Activated T-cell treated with anti-CD3 and anti-CD28 coated beads, Interleukin-2, amount 50 U/mL, for 24 hours (primary cell): ENCODE measurements around the gene PGAP1.

ENCODE experiments used
- DNase-seq: peaks from one replicate; pipeline ENCODE4 v3.0.0-alpha.2; 2020
- H3K27ac Mint-ChIP-seq: 2 replicates; pipeline ENCODE4 v1.8.0; 2020; ENCODE audit warnings: mild to moderate bottlenecking, mixed read lengths
- H3K27me3 Mint-ChIP-seq: 2 replicates; pipeline ENCODE4 v1.8.0; 2020; ENCODE audit warnings: mixed read lengths
- H3K36me3 Mint-ChIP-seq: 2 replicates; pipeline ENCODE4 v1.8.0; 2020; ENCODE audit warnings: low read depth, mixed read lengths
- H3K4me1 Mint-ChIP-seq: 2 replicates; pipeline ENCODE4 v1.8.0; 2020; ENCODE audit warnings: low read depth, mixed read lengths
- H3K4me3 Mint-ChIP-seq: 2 replicates; pipeline ENCODE4 v1.8.0; 2020; ENCODE audit warnings: mild to moderate bottlenecking, moderate library complexity, mixed read lengths
- H3K9me3 Mint-ChIP-seq: 2 replicates; pipeline ENCODE4 v1.8.0; 2020; ENCODE audit warnings: mixed read lengths

Gene PGAP1

DNA sequence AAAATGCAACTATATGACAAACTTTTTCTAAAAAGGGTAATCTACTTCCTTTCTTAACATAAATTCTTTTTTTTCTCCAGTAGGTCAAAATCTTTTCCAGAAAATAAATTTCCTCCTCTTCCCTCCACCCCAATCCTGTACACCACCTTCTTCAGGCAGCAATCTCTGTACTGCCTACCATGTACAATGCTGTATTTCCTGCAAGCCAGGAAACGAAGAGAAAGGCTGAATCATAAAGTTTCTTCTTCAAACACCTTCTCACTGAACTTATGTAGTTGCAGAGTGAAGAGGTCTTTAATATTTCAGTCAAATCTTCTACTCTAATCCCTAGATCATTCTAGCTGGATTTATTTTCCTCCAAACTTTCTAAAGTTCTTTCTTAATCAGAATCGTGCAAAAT is 99.2 kb downstream of the PGAP1 start:
- peaks cover 9% of the 10 kb centered on the region for H3K36me3 Mint-ChIP-seq
- H3K9me3 Mint-ChIP-seq = no peaks in the 10 kb centered on the region
- no peaks in the 10 kb centered on the region for H3K27me3 Mint-ChIP-seq
- H3K27ac Mint-ChIP-seq = no peak overlapping the region
- no peak for DNase-seq
- no peak overlapping the region for H3K4me3 Mint-ChIP-seq
- peaks cover 6% of the 10 kb centered on the region for H3K4me1 Mint-ChIP-seq

GRCh38 chr2:196823750-196824522 is 102.6 kb downstream of the PGAP1 start:
- peaks cover 6% of the 10 kb centered on the region for H3K4me1 Mint-ChIP-seq
- no peak overlapping the region for H3K27ac Mint-ChIP-seq
- no peak overlapping the region for H3K4me3 Mint-ChIP-seq
- no peaks in the 10 kb centered on the region for H3K9me3 Mint-ChIP-seq
- DNase-seq = no peak
- peaks cover 7% of the 10 kb centered on the region for H3K27me3 Mint-ChIP-seq
- H3K36me3 Mint-ChIP-seq = no peaks in the 10 kb centered on the region

DNA sequence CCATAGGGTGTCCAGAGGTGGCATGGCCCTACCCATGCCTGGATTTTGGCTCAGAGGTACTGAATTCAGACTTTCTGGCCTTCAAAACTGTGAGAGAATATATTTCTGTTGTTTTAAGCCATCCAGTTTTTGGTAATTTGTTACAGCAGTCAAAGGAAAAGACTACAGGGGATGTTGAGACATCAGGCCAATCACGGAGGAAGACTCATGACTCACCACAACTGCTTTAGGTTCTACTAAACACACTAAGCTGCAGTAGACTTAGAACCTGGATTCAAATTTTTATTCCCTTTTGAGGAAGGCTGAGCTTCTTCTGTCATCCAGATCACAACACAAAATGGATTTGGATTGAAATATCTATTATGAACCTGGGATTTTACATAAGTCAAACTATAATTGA is 105.3 kb downstream of the PGAP1 start:
- DNase-seq = no peak
- no peak overlapping the region for H3K27ac Mint-ChIP-seq
- H3K36me3 Mint-ChIP-seq = no peaks in the 10 kb centered on the region
- H3K9me3 Mint-ChIP-seq = peaks cover 8% of the 10 kb centered on the region
- H3K4me3 Mint-ChIP-seq = no peak overlapping the region
- H3K4me1 Mint-ChIP-seq = no peaks in the 10 kb centered on the region
- peaks cover 22% of the 10 kb centered on the region for H3K27me3 Mint-ChIP-seq

GRCh38 chr2:196809260-196809659 is 117.2 kb downstream of the PGAP1 start, which contains the start of gene C2orf66:
C2orf66 (minus strand) TSS chr2:196809355; CDS start chr2:196809336, 19 bp downstream.
- Mint-ChIP-seq H3K9me3 (peaks cover 3% of the 10 kb centered on the region), H3K36me3 (no peaks in the 10 kb centered on the region), H3K27me3 (peaks cover 48% of the 10 kb centered on the region), H3K4me1 (no peaks in the 10 kb centered on the region), H3K27ac (no peak within 1 kb of the TSS), H3K4me3 (no peak within 1 kb of the TSS)
- no peak for DNase-seq

DNA sequence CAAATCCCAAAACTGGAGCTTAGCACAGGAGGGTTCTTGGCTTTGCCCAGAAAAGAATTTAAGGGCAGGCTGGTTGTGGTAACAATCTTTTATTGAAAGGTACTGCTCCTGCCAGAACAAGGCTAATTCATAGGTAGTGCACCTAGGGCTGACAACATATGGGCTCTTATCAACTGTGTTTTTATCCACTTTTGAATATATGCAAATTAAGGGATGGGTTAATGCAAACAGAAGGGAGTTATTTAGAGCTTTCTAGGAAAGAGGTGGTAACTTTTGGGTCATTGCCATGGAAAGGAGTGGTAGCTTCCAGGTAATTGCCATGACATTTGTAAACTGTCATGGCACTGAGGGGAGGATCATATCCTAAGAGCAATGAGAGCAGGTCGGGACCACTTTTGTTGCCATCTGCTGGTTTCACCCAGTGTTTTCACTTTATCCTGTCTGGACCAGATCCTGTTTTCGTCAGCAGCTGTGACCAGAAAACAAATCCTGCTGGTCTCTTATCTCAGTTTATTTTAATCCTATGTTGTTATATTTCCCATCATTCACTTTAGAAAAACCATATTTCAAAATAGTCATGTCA is 118.3 kb downstream of the PGAP1 start:
- H3K4me1 Mint-ChIP-seq = no peaks in the 10 kb centered on the region
- H3K36me3 Mint-ChIP-seq = no peaks in the 10 kb centered on the region
- H3K27me3 Mint-ChIP-seq = peaks cover 43% of the 10 kb centered on the region
- H3K4me3 Mint-ChIP-seq = no peak overlapping the region
- no peak for DNase-seq
- no peak overlapping the region for H3K27ac Mint-ChIP-seq
- no peaks in the 10 kb centered on the region for H3K9me3 Mint-ChIP-seq

DNA sequence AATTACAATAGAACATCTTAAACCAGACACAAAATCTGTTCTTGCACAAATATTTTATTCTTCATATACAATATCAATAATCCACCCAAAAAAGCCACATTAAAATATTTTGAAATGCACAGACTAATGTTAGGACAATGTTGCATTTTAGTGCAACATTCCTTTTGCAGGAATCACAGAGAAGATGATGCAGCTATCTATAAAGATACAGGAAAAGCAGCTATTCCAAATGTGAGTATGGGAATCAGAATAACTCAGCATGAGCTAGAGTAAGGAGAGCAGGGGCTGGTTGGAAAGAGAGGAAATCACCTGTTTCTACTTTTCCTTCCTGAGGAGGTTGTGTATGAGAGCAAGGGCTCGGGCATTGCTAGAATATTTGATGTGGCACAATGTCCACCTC is 122.1 kb downstream of the PGAP1 start:
- H3K27ac Mint-ChIP-seq = no peak overlapping the region
- peaks cover 1% of the 10 kb centered on the region for H3K36me3 Mint-ChIP-seq
- H3K9me3 Mint-ChIP-seq = peaks cover 3% of the 10 kb centered on the region
- peaks cover 20% of the 10 kb centered on the region for H3K4me1 Mint-ChIP-seq
- H3K4me3 Mint-ChIP-seq = no peak overlapping the region
- no peak for DNase-seq
- H3K27me3 Mint-ChIP-seq = peaks cover 22% of the 10 kb centered on the region

DNA sequence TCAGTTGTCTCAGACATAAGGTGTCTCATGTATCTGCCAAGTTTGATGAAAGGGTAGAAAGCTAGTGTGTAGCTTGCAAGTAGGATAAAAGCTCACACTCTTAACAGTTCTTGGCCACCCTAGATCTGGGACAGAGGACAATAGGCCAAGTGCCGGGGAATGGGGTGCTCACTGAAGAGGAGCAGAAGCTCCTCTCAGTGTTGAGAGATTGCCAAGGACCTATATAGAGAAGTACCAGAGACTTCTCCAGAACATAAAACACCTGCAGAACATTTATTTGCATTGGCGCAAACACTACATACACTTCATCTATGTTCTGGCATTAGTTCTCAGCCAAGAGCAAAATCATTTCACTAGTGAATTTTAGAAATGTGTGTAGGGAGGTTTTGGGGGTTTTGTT is 124.1 kb downstream of the PGAP1 start:
- peaks cover 11% of the 10 kb centered on the region for H3K27me3 Mint-ChIP-seq
- no peak for DNase-seq
- H3K4me1 Mint-ChIP-seq = peaks cover 28% of the 10 kb centered on the region
- peaks cover 3% of the 10 kb centered on the region for H3K9me3 Mint-ChIP-seq
- H3K4me3 Mint-ChIP-seq = no peak overlapping the region
- no peak overlapping the region for H3K27ac Mint-ChIP-seq
- H3K36me3 Mint-ChIP-seq = peaks cover 15% of the 10 kb centered on the region

- peaks cover 11% of the 10 kb centered on the region for H3K27me3 Mint-ChIP-seq
- no peak overlapping the region for H3K4me3 Mint-ChIP-seq
- peaks cover 3% of the 10 kb centered on the region for H3K9me3 Mint-ChIP-seq
- H3K36me3 Mint-ChIP-seq = peaks cover 21% of the 10 kb centered on the region
- DNase-seq = no peak
- H3K4me1 Mint-ChIP-seq = peaks cover 34% of the 10 kb centered on the region
- no peak overlapping the region for H3K27ac Mint-ChIP-seq
Measured at GRCh38 chr2:196801674-196802261, 124.7 kb downstream of the PGAP1 start.

DNA sequence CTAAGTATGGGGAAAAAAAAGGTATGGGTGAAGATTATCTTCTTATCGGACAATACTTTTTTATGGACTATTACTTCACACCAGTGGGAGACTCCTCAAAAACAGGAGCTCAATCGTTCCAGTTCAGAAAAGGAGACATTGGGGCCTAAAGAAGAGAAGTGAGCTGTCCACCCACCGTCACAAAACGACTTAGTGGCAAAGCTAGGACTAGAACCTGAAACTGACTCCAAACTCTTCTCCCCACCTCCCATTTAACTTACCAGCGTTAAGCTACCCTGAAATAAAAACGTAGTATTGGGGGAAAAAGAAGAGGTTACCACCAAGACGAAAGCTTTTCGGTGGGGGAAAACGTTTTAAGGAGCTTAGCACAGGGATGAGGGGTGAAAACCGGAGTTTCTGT is 127.5 kb downstream of the PGAP1 start:
- no peak for DNase-seq
- Mint-ChIP-seq H3K9me3 (peaks cover 3% of the 10 kb centered on the region), H3K4me3 (peak overlapping the region; percentile 93), H3K27me3 (peaks cover 4% of the 10 kb centered on the region), H3K4me1 (peaks cover 48% of the 10 kb centered on the region), H3K27ac (peak overlapping the region; percentile 96), H3K36me3 (peaks cover 42% of the 10 kb centered on the region)

DNA sequence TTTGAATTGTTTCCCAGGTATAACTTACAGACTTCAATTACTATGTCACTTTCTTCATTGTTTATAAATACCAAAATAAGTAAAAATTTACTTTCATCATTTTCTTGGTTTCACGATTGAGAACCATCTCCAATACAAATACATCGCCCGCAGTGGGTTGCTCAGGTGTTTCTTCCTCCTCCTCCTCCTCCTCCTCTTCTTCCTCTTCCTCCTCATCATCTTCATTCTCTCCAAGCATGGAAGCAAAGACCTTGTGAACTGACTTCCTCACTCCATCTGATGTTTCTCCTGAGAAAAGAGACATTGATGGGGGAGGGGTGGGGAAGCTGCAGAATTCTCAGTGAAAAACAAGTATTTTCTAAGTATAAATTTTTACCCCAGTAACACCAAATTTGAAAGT is 133.6 kb downstream of the PGAP1 start:
- Mint-ChIP-seq H3K27ac (peak overlapping the region; percentile 14), H3K9me3 (no peaks in the 10 kb centered on the region), H3K4me1 (peaks cover 33% of the 10 kb centered on the region), H3K36me3 (peaks cover 35% of the 10 kb centered on the region), H3K27me3 (no peaks in the 10 kb centered on the region), H3K4me3 (no peak overlapping the region)
- no peak for DNase-seq

DNA sequence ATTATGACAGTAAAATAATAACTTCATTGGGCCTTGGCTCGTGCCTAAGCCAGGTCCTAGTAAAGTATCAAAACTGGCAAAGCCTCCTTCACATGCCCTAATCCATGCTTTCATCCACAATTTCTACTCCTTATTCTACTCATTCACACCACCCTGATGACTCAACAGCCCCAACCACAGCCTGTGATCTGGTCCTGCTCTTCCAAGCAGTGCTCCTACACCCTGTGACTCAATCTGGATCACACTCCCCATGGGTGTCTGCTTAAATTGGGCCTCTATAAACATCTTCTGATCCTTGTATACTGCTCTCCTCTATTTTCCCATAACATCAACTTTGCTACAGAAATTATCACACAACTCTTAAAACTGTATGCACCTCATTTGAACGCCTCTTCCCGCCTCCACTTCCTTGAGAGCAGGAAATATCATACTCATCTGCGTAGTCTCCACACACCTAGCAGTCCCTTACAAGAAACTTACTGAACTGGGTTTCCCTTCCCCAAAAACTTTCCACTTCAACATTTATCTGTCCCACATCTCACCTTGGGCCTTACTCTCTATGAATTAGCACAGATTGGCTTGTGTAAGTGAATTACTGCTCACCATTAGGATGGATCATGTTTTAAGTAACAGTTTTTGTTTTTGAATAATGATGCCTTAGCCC is 142.9 kb downstream of the PGAP1 start:
- Mint-ChIP-seq H3K4me1 (peaks cover 15% of the 10 kb centered on the region), H3K27me3 (no peaks in the 10 kb centered on the region), H3K27ac (peak overlapping the region; percentile 84), H3K4me3 (no peak overlapping the region), H3K36me3 (peaks cover 43% of the 10 kb centered on the region), H3K9me3 (no peaks in the 10 kb centered on the region)
- no peak for DNase-seq
